SH-SY5Y (cell line): Measurements from ENCODE around the gene MBOAT7.

ENCODE experiments used
- GATA2 ChIP-seq: IDR thresholded peaks from 2 replicates; pipeline ENCODE4 v1.6.1; 2011; ENCODE audit warnings: mild to moderate bottlenecking, low read depth, low read length
- GATA3 ChIP-seq: IDR thresholded peaks from 2 replicates; pipeline ENCODE4 v1.6.1; 2011; ENCODE audit warnings: low read depth, mild to moderate bottlenecking, low read length, moderate library complexity

DNA sequence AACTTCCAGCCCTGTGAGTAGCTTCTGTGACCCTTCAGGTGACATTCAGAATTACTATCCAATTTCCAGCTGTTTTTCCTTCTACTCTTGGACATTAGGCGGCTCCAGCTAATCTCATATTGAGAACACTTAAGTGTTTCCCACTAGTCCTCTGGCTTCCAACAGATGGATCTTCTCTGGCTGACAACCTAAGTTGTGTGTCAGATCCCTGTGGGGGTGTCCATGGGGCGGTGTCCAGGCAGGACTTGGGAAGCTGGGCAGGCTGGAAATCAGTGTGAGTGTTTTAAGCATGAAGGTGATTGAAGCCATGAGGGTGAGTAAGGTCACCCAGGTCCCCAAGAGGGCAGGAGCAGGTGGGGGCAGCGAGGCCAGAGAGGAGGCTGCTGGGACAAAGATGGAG lies 41.7 kb downstream of the MBOAT7 start:
- TF ChIP-seq GATA2 (no peak), GATA3 (no peak)
